ENCODE data around the gene RBX1.
A peak's percentile ranks its signal among the peaks of the same experiment; 100 is the strongest.

RBX1 gene

GRCh38 chr22:40950962-40951794, at the start of gene RBX1:
TSS of gene RBX1 (plus strand) at chr22:40951378. CDS start at chr22:40951399, 21 bp downstream.
- TF ChIP-seq MAX (IDR thresholded peaks at IDR 0.05) (peak; percentile 57; the same call in 1 of the 2 replicates), TCF12 (IDR thresholded peaks at IDR 0.05; ENCODE audit: low read depth) (peak; percentile 38; the same call in 1 of the 2 replicates), YY1 (IDR thresholded peaks at IDR 0.05; ENCODE audit: low read depth) (peak; percentile 97), TAF1 (IDR thresholded peaks at IDR 0.05; ENCODE audit: low read depth) (peak; percentile 95), ZBTB7A (IDR thresholded peaks at IDR 0.05; ENCODE audit: low read depth) (0 out of 2 replicates have a peak, but pooled peaks have one; percentile 75), USF1 (IDR thresholded peaks at IDR 0.05) (peak; percentile 94), CREB1 (IDR thresholded peaks at IDR 0.05; ENCODE audit: low read depth) (no peak; the same call in 1 of the 2 replicates), EGR1 (IDR thresholded peaks at IDR 0.05) (peak; percentile 39), TEAD4 (IDR thresholded peaks at IDR 0.05) (no peak)

GRCh38 chr22:40904101-40904500, 47.1 kb upstream of the RBX1 start:
- TF ChIP-seq NFIC (IDR thresholded peaks at IDR 0.05), result no peak
- TF ChIP-seq TEAD4 (IDR thresholded peaks at IDR 0.05), result no peak
- TF ChIP-seq RAD21 (IDR thresholded peaks at IDR 0.05; ENCODE audit: low read depth), result no peak
- TF ChIP-seq YY1 (IDR thresholded peaks at IDR 0.05; ENCODE audit: low read depth), result no peak
- no peak for TF ChIP-seq CEBPB (IDR thresholded peaks at IDR 0.05)
- no peak for TF ChIP-seq USF1 (IDR thresholded peaks at IDR 0.05)
- no peak for TF ChIP-seq EP300 (IDR thresholded peaks at IDR 0.05; ENCODE audit: borderline replicate concordance)
- no peak for TF ChIP-seq CREB1 (IDR thresholded peaks at IDR 0.05; ENCODE audit: low read depth)
- no peak for TF ChIP-seq TCF12 (IDR thresholded peaks at IDR 0.05; ENCODE audit: low read depth)
- TF ChIP-seq REST (IDR thresholded peaks at IDR 0.05; ENCODE audit: low read depth), result no peak
- TF ChIP-seq FOXM1 (IDR thresholded peaks at IDR 0.05; ENCODE audit: borderline replicate concordance, low read depth), result no peak

GRCh38 chr22:40908895-40909294, 42.3 kb upstream of the RBX1 start:
- TF ChIP-seq RAD21 (IDR thresholded peaks at IDR 0.05; ENCODE audit: low read depth), result no peak
- no peak for TF ChIP-seq EGR1 (IDR thresholded peaks at IDR 0.05)
- TF ChIP-seq YY1 (IDR thresholded peaks at IDR 0.05; ENCODE audit: low read depth), result no peak
- TF ChIP-seq TAF1 (IDR thresholded peaks at IDR 0.05; ENCODE audit: low read depth), result no peak
- no peak for TF ChIP-seq USF1 (IDR thresholded peaks at IDR 0.05)
- no peak for TF ChIP-seq FOXM1 (IDR thresholded peaks at IDR 0.05; ENCODE audit: borderline replicate concordance, low read depth)
- no peak for TF ChIP-seq CREB1 (IDR thresholded peaks at IDR 0.05; ENCODE audit: low read depth)
- no peak for TF ChIP-seq ZBTB7A (IDR thresholded peaks at IDR 0.05; ENCODE audit: low read depth)
- TF ChIP-seq TEAD4 (IDR thresholded peaks at IDR 0.05), result no peak
- TF ChIP-seq REST (IDR thresholded peaks at IDR 0.05; ENCODE audit: low read depth), result no peak
- no peak for TF ChIP-seq NFIC (IDR thresholded peaks at IDR 0.05)
- TF ChIP-seq TCF12 (IDR thresholded peaks at IDR 0.05; ENCODE audit: low read depth), result no peak
- TF ChIP-seq MAX (IDR thresholded peaks at IDR 0.05), result no peak

GRCh38 chr22:40911772-40912171, 39.4 kb upstream of the RBX1 start:
- TF ChIP-seq YY1 (IDR thresholded peaks at IDR 0.05; ENCODE audit: low read depth) (no peak), NFIC (IDR thresholded peaks at IDR 0.05) (no peak), TEAD4 (IDR thresholded peaks at IDR 0.05) (no peak), EP300 (IDR thresholded peaks at IDR 0.05; ENCODE audit: borderline replicate concordance) (no peak), RAD21 (IDR thresholded peaks at IDR 0.05; ENCODE audit: low read depth) (no peak), ZBTB7A (IDR thresholded peaks at IDR 0.05; ENCODE audit: low read depth) (no peak), FOXM1 (IDR thresholded peaks at IDR 0.05; ENCODE audit: borderline replicate concordance, low read depth) (no peak), REST (IDR thresholded peaks at IDR 0.05; ENCODE audit: low read depth) (no peak), USF1 (IDR thresholded peaks at IDR 0.05) (no peak), EGR1 (IDR thresholded peaks at IDR 0.05) (no peak), CEBPB (IDR thresholded peaks at IDR 0.05) (no peak), MAX (IDR thresholded peaks at IDR 0.05) (no peak), TCF12 (IDR thresholded peaks at IDR 0.05; ENCODE audit: low read depth) (no peak), TAF1 (IDR thresholded peaks at IDR 0.05; ENCODE audit: low read depth) (no peak), CREB1 (IDR thresholded peaks at IDR 0.05; ENCODE audit: low read depth) (no peak)
